Neural progenitor cell (in vitro differentiated cells): Measurements from ENCODE around the gene EIPR1. TPM values are rescaled to one million over a fixed set of nuclear protein-coding genes. Genes with fewer than 3 reads are reported as not detected.
"Not testable (repeated sequence)": the region's sequence is repeated elsewhere in the genome, so short reads cannot be mapped to it uniquely, and the experiment has no call there.

Source experiments
- DNase-seq: peaks from one replicate; pipeline ENCODE4 v3.0.0-alpha.2; 2016; ENCODE audit warnings: low spot score
- H2AFZ ChIP-seq: fragments of 200-600 bp; sonication (generic); replicated peaks from 2 replicates; pipeline ENCODE4 v1.6.1; 2016; ENCODE audit warnings: antibody characterized with exemption
- H3F3A ChIP-seq: fragments of 200-600 bp; sonication (generic); 2 replicates; pipeline ENCODE4 v1.6.1; 2016; ENCODE audit warnings: antibody characterized with exemption, low read depth
- H3K27ac ChIP-seq: fragments of 200-600 bp; sonication (generic); 2 replicates; pipeline ENCODE4 v1.5.1; 2016; ENCODE audit warnings: mild to moderate bottlenecking
- H3K27me3 ChIP-seq: fragments of 200-600 bp; sonication (generic); 2 replicates; pipeline ENCODE4 v1.6.1; 2016; ENCODE audit warnings: mild to moderate bottlenecking, moderate library complexity
- H3K36me3 ChIP-seq: fragments of 200-600 bp; sonication (generic); 2 replicates; pipeline ENCODE4 v1.5.1; 2016
- H3K4me1 ChIP-seq: fragments of 200-600 bp; sonication (generic); 2 replicates; pipeline ENCODE4 v1.6.1; 2016; ENCODE audit warnings: mixed run types
- H3K4me2 ChIP-seq: fragments of 200-600 bp; sonication (generic); 2 replicates; pipeline ENCODE4 v1.6.1; 2016
- H3K4me3 ChIP-seq: fragments of 200-600 bp; sonication (generic); 2 replicates; pipeline ENCODE4 v1.5.1; 2016
- H3K79me2 ChIP-seq: fragments of 200-600 bp; sonication (generic); 2 replicates; pipeline ENCODE4 v1.6.1; 2016; ENCODE audit warnings: low read depth
- H3K9ac ChIP-seq: fragments of 200-600 bp; sonication (generic); 2 replicates; pipeline ENCODE4 v1.6.1; 2016
- H3K9me3 ChIP-seq: fragments of 200-600 bp; sonication (generic); 2 replicates; pipeline ENCODE4 v1.5.1; 2016; ENCODE audit warnings: low read depth
- H4K20me1 ChIP-seq: fragments of 200-600 bp; sonication (generic); 2 replicates; pipeline ENCODE4 v1.6.1; 2016; ENCODE audit warnings: low read depth
- H3K27ac Mint-ChIP-seq: 3 replicates; pipeline ENCODE4 v1.8.0; 2021; ENCODE audit warnings: mixed read lengths
- H3K27me3 Mint-ChIP-seq: 2 replicates; pipeline ENCODE4 v1.8.0; 2022; ENCODE audit warnings: low read depth, mild to moderate bottlenecking, inconsistent platforms, moderate library complexity, mixed read lengths; ENCODE audit not compliant: insufficient read depth
- H3K36me3 Mint-ChIP-seq: 3 replicates; pipeline ENCODE4 v1.8.0; 2021; ENCODE audit warnings: mixed read lengths
- H3K4me1 Mint-ChIP-seq: 3 replicates; pipeline ENCODE4 v1.8.0; 2021; ENCODE audit warnings: mixed read lengths
- H3K4me3 Mint-ChIP-seq: 3 replicates; pipeline ENCODE4 v1.8.0; 2021; ENCODE audit warnings: mild to moderate bottlenecking, moderate library complexity, mixed read lengths
- H3K9me3 Mint-ChIP-seq: 3 replicates; pipeline ENCODE4 v1.8.0; 2020; ENCODE audit warnings: mixed read lengths
- CTCF ChIP-seq: fragments of 200-600 bp; sonication (generic); IDR thresholded peaks from 2 replicates; pipeline ENCODE4 v1.5.1; 2017; ENCODE audit warnings: antibody characterized with exemption, mild to moderate bottlenecking
- EZH2 ChIP-seq: fragments of 200-600 bp; sonication (generic); IDR thresholded peaks from 2 replicates; pipeline ENCODE4 v1.6.1; 2017; ENCODE audit warnings: antibody characterized with exemption, mild to moderate bottlenecking, moderate library complexity
- EZH2phosphoT487 ChIP-seq: fragments of 200-600 bp; sonication (generic); IDR thresholded peaks from 2 replicates; pipeline ENCODE4 v1.6.1; 2017; ENCODE audit warnings: antibody characterized with exemption
- total RNA-seq: library from RNA; depleted of rRNA; stranded (reverse); fragments of >200 nt; gene quantifications from 2 replicates; pipeline ENCODE4 v1.2.3, GENCODE V29; 2015; ENCODE audit warnings: low replicate concordance

EIPR1 gene
- total RNA-seq, 1 donor from 2014 or later = 57.1 TPM

- H3K27me3 ChIP-seq = no peaks in the 10 kb centered on the region
- H2AFZ ChIP-seq = no peak overlapping the region
- no peak overlapping the region for H3K27ac ChIP-seq
- H3K27ac Mint-ChIP-seq = no peak overlapping the region
- peaks cover 14% of the 10 kb centered on the region for H3K36me3 Mint-ChIP-seq
- no peaks in the 10 kb centered on the region for H3K79me2 ChIP-seq
- no peaks in the 10 kb centered on the region for H4K20me1 ChIP-seq
- DNase-seq = no peak
- no peaks in the 10 kb centered on the region for H3K4me1 ChIP-seq
- no peak for TF ChIP-seq EZH2
- TF ChIP-seq EZH2phosphoT487 = no peak
- no peak for TF ChIP-seq CTCF
- no peak overlapping the region for H3K4me2 ChIP-seq
- H3K36me3 ChIP-seq = no peaks in the 10 kb centered on the region
- no peak overlapping the region for H3K9ac ChIP-seq
- peaks cover 5% of the 10 kb centered on the region for H3K27me3 Mint-ChIP-seq
- peaks cover 9% of the 10 kb centered on the region for H3K9me3 Mint-ChIP-seq
- H3K9me3 ChIP-seq = no peaks in the 10 kb centered on the region
- no peaks in the 10 kb centered on the region for H3F3A ChIP-seq
- peaks cover 3% of the 10 kb centered on the region for H3K4me1 Mint-ChIP-seq
- no peak overlapping the region for H3K4me3 ChIP-seq
- H3K4me3 Mint-ChIP-seq = no peak overlapping the region
These were observed 196.1 kb downstream of the EIPR1 start for GRCh38 chr2:3181416-3182010.

GRCh38 chr2:3180909-3181221 lies 196.8 kb downstream of the EIPR1 start:
- H3K27me3 Mint-ChIP-seq, H3K36me3 ChIP-seq: not testable (repeated sequence)

GRCh38 chr2:3180082-3180908 lies 197.3 kb downstream of the EIPR1 start:
- no peaks in the 10 kb centered on the region for H3K27me3 ChIP-seq
- no peak overlapping the region for H3K4me2 ChIP-seq
- no peaks in the 10 kb centered on the region for H3F3A ChIP-seq
- Mint-ChIP-seq H3K9me3 (peaks cover 9% of the 10 kb centered on the region), H3K27me3 (peaks cover 5% of the 10 kb centered on the region), H3K4me3 (no peak overlapping the region), H3K4me1 (peaks cover 3% of the 10 kb centered on the region), H3K36me3 (peaks cover 12% of the 10 kb centered on the region), H3K27ac (peak overlapping the region; percentile 9)
- no peaks in the 10 kb centered on the region for H3K79me2 ChIP-seq
- no peak for DNase-seq
- H3K27ac ChIP-seq = no peak overlapping the region
- no peak for TF ChIP-seq EZH2phosphoT487
- TF ChIP-seq CTCF = no peak
- TF ChIP-seq EZH2 = no peak
- H3K9me3 ChIP-seq = no peaks in the 10 kb centered on the region
- no peak overlapping the region for H2AFZ ChIP-seq
- no peaks in the 10 kb centered on the region for H4K20me1 ChIP-seq
- H3K4me3 ChIP-seq = no peak overlapping the region
- H3K36me3 ChIP-seq = no peaks in the 10 kb centered on the region
- no peak overlapping the region for H3K9ac ChIP-seq
- H3K4me1 ChIP-seq = no peaks in the 10 kb centered on the region

More at GRCh38 chr2:3180909-3181221, 196.8 kb downstream of the EIPR1 start:
- H3K27ac Mint-ChIP-seq, H3K9me3 ChIP-seq, H3F3A ChIP-seq, H3K9ac ChIP-seq, H3K4me1 ChIP-seq, H3K4me1 Mint-ChIP-seq, H2AFZ ChIP-seq, H4K20me1 ChIP-seq, H3K9me3 Mint-ChIP-seq, H3K4me3 ChIP-seq, H3K79me2 ChIP-seq, DNase-seq, H3K27ac ChIP-seq, H3K4me2 ChIP-seq, H3K4me3 Mint-ChIP-seq, H3K27me3 ChIP-seq: not testable (repeated sequence)
- peaks cover 14% of the 10 kb centered on the region for H3K36me3 Mint-ChIP-seq

- H3K4me3 ChIP-seq = no peak overlapping the region
- Mint-ChIP-seq H3K4me1 (peaks cover 3% of the 10 kb centered on the region), H3K4me3 (no peak overlapping the region), H3K9me3 (peaks cover 9% of the 10 kb centered on the region), H3K27me3 (peaks cover 5% of the 10 kb centered on the region), H3K36me3 (peaks cover 9% of the 10 kb centered on the region), H3K27ac (no peak overlapping the region)
- H3K4me2 ChIP-seq = no peak overlapping the region
- no peaks in the 10 kb centered on the region for H3K27me3 ChIP-seq
- no peaks in the 10 kb centered on the region for H3K36me3 ChIP-seq
- H3K27ac ChIP-seq = no peak overlapping the region
- H2AFZ ChIP-seq = no peak overlapping the region
- no peaks in the 10 kb centered on the region for H3K9me3 ChIP-seq
- no peaks in the 10 kb centered on the region for H3K4me1 ChIP-seq
- no peaks in the 10 kb centered on the region for H3K79me2 ChIP-seq
- H3K9ac ChIP-seq = no peak overlapping the region
- H4K20me1 ChIP-seq = no peaks in the 10 kb centered on the region
- no peaks in the 10 kb centered on the region for H3F3A ChIP-seq
- no peak for DNase-seq
- TF ChIP-seq EZH2 (no peak), CTCF (no peak), EZH2phosphoT487 (no peak)
These were observed 198.0 kb downstream of the EIPR1 start for GRCh38 chr2:3179626-3180025.
